ENCODE results near the gene SLC47A2.
A peak's percentile ranks its signal among the peaks of the same experiment; 100 is the strongest.

Gene SLC47A2

GRCh38 chr17:19664821-19665181 is 51.6 kb downstream of the SLC47A2 start:
- DNase-seq: no peak

DNA sequence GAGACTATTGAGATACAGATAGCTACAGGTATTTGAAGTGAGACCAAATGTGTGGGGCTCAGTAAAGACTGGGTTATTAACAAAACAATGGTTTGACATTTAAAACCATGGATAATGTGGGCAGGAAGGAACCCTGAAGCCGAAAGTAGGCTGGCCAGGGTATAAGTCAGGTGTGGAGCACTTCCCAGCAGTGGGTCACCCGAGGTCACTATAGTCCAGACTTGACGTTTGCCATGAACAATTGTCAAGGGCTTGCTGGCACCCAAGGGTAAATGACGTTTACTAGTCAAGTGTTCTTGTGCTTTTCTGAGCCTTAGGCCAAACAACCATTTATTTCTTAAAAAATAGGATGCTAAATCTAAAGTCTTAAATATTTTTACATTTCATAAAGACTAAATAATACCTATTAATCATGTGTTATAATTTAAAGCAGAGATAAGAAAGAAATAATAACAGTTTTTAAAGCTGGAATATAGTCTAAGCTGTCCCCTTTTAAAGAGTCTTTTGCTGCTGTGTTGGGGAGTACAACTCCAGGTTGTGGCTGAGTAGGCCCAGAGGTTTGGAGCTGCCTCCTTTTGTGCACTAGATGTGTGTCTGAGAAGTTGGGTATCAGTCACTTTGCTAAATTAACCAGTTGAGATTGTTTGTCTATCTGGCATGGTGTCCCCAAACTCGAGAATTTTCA is 52.1 kb downstream of the SLC47A2 start:
- no peak for DNase-seq

- no peak for DNase-seq
These were observed 53.3 kb downstream of the SLC47A2 start for GRCh38 chr17:19663097-19663496.

DNA sequence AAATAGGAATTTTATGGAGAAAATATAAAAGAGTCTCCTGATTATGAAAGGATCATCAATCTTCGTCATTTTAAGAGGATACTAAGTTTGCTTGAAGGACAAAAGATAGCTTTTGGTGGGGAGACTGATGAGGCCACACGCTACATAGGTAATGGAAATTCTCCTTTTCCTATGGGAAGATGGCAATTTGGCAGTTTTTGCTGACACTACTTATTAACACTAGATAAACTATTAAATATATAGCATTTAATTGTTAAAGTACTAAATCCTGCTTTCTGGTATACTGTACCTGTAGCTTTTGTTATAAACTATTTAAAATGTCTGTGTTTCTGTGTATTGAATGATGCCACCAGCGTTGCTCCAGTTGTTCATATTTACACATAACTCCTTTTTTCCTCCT is 55.3 kb downstream of the SLC47A2 start:
- no peak for DNase-seq

GRCh38 chr17:19660219-19660870 is 56.0 kb downstream of the SLC47A2 start:
- no peak for DNase-seq

GRCh38 chr17:19659366-19660177 is 56.8 kb downstream of the SLC47A2 start:
- no peak for DNase-seq

GRCh38 chr17:19656851-19657581 is 59.4 kb downstream of the SLC47A2 start:
- no peak for DNase-seq

DNA sequence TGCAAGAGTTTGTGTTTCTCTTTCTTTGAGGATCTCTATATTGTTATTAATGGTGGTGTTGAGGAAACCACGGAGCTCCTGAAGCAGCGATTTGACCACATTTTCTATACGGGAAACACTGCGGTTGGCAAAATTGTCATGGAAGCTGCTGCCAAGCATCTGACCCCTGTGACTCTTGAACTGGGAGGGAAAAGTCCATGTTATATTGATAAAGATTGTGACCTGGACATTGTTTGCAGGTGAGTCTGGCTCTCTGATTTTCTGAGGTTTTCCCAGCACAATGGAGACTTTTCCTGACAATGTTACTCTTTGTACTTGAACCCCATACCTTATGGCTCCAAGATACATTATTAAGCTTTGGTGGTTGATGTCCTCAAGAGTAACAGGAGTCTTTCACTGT is 60.0 kb downstream of the SLC47A2 start:
- no peak for DNase-seq

GRCh38 chr17:19654896-19655295 is 61.5 kb downstream of the SLC47A2 start:
- no peak for DNase-seq

DNA sequence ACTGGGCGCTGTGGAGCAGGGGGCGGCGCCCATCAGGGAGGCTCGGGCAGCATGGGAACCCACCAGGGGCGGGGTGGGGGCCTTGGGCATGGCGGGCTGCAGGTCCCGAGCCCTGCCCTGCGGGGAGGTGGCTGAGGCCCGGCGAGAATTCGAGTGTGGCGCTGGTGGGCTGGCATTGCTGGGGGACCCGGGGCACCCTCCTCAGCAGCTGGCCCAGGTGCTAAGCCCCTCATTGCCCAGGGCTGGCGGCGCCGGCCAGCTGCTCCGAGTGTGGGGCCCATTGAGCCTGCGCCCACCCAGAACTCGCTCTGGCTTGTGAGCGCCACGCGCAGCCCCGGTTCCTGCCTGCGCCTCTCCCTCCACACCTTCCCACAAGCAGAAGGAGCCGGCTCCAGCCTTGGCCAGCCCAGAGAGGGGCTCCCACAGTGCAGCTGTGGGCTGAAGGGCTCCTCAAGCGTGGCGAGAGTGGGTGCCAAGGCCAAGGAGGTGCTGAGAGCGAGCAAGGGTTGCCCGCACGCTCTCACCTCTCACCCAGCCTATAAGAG is 62.0 kb downstream of the SLC47A2 start:
- no peak for DNase-seq

GRCh38 chr17:19652595-19652994 is 63.8 kb downstream of the SLC47A2 start:
- no peak for DNase-seq

GRCh38 chr17:19651451-19652238 is 64.7 kb downstream of the SLC47A2 start:
- DNase-seq: no peak

GRCh38 chr17:19650826-19651225 is 65.6 kb downstream of the SLC47A2 start:
- no peak for DNase-seq

DNA sequence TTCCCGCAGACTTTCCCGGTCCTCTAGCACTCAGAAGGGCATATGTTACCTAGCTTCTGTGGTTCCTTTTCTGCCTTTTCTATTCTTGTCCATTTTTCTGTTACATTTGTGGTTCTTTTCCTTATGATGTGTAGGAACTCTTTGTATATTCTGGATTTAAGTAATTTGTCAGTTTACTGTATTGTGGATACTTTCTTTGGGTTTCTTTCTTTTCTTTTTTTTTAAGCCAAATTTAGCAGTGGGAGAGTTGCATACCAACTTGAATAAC is 67.2 kb downstream of the SLC47A2 start:
- DNase-seq: no peak

DNA sequence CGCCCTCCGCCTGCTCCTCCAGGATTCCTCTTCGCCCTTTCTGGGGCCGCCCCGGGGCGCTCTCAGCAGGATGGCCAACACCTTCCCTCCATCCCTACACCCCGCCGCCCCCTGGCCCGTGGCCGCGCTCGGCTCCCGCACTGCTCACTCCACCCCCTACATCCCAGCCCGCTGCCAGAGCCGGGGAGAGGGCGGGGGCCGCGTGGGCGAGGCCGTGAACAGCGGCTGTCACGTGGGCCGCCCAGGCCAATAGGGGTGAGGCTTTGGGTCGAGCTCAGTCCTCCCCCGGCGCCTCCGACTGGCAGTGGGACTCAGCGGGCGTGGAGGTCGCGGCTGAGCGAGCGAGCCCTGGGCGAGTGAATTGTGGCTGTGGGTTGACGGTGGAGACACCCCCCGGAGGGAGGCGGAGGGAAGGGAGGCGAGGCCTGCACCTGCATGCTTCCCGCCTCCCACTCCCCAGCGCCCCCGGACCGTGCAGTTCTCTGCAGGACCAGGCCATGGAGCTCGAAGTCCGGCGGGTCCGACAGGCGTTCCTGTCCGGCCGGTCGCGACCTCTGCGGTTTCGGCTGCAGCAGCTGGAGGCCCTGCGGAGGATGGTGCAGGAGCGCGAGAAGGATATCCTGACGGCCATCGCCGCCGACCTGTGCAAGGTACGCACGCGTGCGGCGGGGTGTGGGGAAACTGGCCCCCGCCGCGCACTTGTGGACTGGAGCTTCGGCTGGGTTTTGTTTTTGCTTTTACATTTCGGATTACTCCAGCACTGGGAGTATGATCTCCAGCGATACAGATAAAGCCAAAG is 67.7 kb downstream of the SLC47A2 start, which contains the start of gene ALDH3A2:
ALDH3A2 (plus strand) TSS at position 277 of the 799 bp plus-strand sequence; CDS start at position 498, 221 bp downstream.
- peak; percentile 93 for DNase-seq

DNA sequence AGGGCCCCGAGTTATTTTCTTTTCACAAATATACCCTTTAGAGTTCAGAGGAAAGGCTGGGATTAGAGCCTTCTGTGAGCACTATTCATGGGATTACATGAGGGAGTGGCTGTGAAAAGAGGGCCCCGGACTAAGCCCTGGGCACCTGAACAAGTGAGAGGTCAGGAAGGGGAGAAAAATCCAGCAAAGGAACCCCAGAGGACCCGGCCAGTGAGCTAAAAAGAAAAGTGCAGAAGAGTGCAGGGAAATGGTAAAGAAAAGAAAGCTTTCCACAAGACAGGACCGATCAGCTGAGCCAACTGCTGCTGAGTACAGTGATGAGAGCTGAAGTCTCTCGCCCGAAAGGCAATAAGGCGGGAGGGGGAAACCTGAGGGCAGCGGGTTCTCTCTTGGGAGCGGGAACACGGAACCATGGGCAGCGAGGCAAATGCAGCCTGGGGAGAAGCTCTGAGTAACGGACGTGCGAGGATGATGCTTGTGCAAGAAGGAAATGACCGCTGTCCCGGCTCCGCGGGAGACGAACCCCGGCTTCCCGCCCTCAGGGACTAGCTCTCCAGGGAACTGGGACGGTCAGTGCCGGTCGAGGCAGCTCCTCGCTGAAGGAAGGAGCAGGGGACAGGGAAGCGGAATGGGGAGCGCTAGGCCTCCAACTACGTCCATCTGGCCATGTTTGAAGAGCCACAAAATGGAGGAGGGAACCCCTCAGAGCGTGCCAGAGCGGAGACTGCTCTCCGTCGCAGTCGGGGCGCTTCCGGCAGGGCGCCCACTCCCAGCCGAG is 68.5 kb downstream of the SLC47A2 start:
- DNase-seq: peak; percentile 36

DNA sequence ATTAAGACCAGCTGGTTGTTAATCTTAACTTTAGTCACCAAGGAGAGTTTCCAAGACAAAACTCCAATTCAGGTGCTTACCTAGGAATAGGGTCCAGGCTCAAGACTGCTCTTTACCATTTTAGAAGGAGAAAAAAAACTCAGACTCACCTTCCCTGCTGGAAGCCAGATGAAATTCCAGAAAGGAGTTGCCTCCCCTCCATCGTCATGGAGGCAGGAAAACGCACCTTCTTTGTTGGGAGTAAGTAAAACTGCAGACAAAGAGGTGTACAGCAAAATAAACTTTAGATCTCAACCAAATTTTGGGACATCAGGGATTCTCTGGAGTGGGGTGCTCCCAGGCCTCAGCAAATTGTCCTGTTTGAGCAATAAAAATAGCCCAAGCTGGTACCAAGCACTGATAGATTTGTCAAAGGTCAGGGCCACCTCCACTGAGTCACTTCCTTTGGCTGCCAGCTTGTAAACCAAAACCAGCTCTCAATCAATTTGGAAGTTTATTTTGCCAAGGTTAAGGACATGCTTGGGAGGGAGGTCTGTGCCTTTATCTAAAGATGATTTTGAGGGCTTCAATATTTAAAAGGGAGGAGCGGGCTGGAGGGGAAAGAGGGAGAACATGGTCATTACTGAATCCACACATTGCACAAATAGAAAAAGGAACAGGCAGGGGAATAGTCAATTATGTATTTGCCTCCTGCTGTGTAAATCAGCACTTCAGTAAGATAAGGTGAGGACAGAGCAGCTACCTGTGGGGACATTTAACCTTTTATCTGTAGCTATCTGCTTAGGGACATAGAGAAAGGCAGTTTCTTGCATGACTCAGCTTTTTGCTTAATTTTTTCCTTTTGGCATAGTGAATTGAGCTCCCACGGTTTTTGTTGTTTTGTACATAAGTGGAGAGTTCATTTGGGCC is 69.3 kb downstream of the SLC47A2 start:
- no peak for DNase-seq

DNA sequence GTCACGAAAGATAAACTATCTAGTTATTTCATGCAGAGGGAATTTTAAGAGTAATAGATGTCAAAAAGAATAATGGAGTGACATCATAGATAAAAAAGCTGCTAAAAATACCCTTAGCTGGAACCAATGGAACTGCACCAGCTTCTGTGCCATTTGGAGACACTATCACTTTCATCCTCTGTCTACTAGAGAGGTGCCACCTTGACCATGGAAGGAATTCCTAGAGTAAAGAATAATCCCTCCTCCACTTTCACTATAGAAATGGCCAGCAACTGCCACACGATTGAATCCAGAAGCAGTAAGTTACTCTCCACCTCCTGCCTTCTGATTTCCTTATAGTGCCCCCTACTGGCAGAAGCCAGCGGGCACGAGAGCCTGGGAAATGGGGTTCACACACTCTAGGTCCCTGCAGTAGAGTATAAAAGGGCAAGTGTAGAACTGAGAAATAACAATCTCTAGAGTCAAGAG is 70.6 kb downstream of the SLC47A2 start:
- DNase-seq: peak; percentile 67

- DNase-seq: no peak
These were observed 71.7 kb downstream of the SLC47A2 start for GRCh38 chr17:19644493-19645210.

Measured in CD4-positive, alpha-beta T cell treated with Interleukin-12 subunit alpha and Interleukin-12 subunit beta, for 1 hour (primary cell).